Esophagus muscularis mucosa (tissue), 4 donors: ENCODE measurements around the gene PHF21A.

Experiments
- EP300 ChIP-seq: sonication (generic); formaldehyde crosslinking; IDR thresholded peaks from one replicate; pipeline ENCODE4 v1.6.1; 2017; ENCODE audit warnings: antibody characterized with exemption
- POLR2AphosphoS5 ChIP-seq, 2 donors: sonication (generic); formaldehyde crosslinking; IDR thresholded peaks; one replicate each; pipeline ENCODE4 v1.6.1; 2017; ENCODE audit warnings: antibody characterized with exemption in 2 of 2
- TF ChIP-seq, protein P1 (sequence below), 3 experiments: fragments of 200-600 bp in 2 of 3; fragments of 450-650 bp in 1 of 3; sonication (generic) in 2 of 3; IDR thresholded peaks; one replicate each; pipeline ENCODE4 v1.5.1; 2017 to 2019; ENCODE audit warnings: antibody characterized with exemption in 3 of 3, mild to moderate bottlenecking in 2 of 3, moderate library complexity in 1 of 3

DNA sequence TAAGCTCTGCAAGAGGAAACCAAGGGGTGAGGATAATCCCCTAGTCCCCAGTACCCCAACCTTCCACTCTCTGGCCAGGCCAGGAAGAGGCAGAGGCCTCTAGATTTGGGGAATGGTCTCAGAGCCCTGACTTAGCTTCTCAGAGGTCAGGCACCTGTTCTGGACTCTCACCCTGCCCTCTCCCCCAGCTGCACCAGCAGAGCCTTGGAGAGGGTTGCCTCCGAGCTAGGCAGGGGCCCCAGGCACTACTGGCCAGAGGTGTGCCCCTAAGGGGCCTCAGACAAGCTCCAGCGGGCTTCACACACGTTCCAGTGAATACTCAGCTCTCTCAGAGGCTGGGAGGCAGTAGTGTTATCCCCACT lies 222.2 kb downstream of the PHF21A start:
- TF ChIP-seq, protein P1, sequence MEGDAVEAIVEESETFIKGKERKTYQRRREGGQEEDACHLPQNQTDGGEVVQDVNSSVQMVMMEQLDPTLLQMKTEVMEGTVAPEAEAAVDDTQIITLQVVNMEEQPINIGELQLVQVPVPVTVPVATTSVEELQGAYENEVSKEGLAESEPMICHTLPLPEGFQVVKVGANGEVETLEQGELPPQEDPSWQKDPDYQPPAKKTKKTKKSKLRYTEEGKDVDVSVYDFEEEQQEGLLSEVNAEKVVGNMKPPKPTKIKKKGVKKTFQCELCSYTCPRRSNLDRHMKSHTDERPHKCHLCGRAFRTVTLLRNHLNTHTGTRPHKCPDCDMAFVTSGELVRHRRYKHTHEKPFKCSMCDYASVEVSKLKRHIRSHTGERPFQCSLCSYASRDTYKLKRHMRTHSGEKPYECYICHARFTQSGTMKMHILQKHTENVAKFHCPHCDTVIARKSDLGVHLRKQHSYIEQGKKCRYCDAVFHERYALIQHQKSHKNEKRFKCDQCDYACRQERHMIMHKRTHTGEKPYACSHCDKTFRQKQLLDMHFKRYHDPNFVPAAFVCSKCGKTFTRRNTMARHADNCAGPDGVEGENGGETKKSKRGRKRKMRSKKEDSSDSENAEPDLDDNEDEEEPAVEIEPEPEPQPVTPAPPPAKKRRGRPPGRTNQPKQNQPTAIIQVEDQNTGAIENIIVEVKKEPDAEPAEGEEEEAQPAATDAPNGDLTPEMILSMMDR (IDR thresholded peaks at IDR 0.05), result no peak
- no peak for TF ChIP-seq POLR2AphosphoS5 (IDR thresholded peaks at IDR 0.05)
- no peak for TF ChIP-seq EP300
